ENCODE measurements around the gene STON2.

The STON2 gene

DNA sequence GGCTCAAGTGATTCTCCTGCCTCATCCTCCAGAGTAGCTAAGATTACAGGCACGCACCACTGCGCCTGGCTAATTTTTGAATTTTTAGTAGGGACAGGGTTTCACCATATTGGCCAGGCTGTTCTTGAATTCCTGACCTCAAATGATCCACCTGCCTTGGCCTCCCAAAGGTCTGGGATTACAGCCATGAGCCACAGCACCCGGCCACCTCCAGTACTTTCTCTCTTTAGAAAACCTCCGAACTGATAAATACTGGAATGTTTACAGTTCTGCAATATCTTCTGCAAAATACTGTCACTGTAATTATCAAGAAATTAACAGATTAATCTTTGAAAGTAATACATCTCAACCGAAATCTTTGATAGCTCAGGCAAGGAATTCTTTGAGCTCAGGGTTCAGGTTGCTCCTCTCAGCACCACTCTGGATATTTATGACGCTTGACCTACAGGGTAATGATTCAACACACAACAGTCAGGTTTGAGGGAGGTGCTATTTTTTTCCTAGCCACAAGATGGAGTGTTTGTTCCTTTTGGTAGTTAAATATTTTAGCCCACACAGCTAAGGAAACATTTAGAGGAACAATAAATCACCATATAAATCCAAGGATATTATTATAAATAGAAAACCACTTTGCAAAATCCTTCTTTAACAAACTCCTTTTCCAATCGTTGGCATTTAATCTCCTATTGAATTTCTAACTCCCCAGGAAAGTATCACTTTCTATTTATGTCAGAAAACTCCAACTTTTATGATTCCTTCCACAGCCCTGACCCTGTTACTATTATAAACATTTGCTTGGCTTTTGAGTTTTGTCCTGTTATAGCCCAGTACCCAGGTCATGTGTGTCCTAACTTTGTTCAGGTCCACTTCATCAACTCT lies 130.8 kb downstream of the STON2 start:
- Histone ChIP-seq H3F3A (ENCODE audit: insufficient read depth) (no peaks in the 10 kb centered on the region), H3K4me3 (ENCODE audit: insufficient read depth, low read length, poor library complexity, severe bottlenecking) (no peak overlapping the region), H4K20me1 (ENCODE audit: low read depth, low read length) (no peaks in the 10 kb centered on the region), H3K4me2 (ENCODE audit: low read depth, low read length, poor library complexity, severe bottlenecking) (no peak overlapping the region), H3K27ac (ENCODE audit: low read depth, low read length) (no peak overlapping the region), H3K27me3 (ENCODE audit: low read length) (no peaks in the 10 kb centered on the region), H2AFZ (ENCODE audit: low read depth, low read length, severe bottlenecking) (no peak overlapping the region), H3K9ac (ENCODE audit: low read length) (no peak overlapping the region), H3K9me3 (ENCODE audit: insufficient read depth, low read length) (no peaks in the 10 kb centered on the region), H3K36me3 (ENCODE audit: low read length) (no peaks in the 10 kb centered on the region), H3K9me2 (replicated peaks; ENCODE audit: insufficient read depth, low read length) (no peaks in the 10 kb centered on the region), H3K79me2 (ENCODE audit: insufficient read depth, low read length) (no peaks in the 10 kb centered on the region)
- peak; percentile 62 for TF ChIP-seq CTCF (IDR thresholded peaks at IDR 0.05; ENCODE audit: insufficient read depth, low read length, poor library complexity, severe bottlenecking)
- no peak for TF ChIP-seq EZH2phosphoT487 (conservative IDR thresholded peaks at IDR 0.05; ENCODE audit: low read length)

DNA sequence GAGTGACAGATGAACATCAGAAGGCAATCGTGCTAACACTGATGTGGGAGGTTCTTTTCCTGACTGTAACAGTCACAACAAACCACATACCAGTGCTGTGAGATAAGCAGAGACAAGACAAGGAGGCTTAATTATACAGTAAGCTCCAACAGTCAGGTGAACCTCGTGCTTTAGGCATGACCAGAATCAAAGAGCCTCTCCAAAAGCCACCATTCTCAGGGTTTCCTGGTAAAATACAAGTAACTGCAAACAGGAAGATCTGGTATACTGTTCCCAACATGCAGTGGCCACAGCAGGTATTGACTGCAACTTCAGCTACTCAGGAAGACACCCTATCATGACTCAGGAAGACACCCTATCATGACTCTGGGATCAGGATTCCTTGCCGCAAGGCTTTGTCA lies 132.1 kb downstream of the STON2 start:
- H3K9ac ChIP-seq (ENCODE audit: low read length), result no peak overlapping the region
- H3K79me2 ChIP-seq (ENCODE audit: insufficient read depth, low read length), result no peaks in the 10 kb centered on the region
- no peaks in the 10 kb centered on the region for H3K27me3 ChIP-seq (ENCODE audit: low read length)
- no peak overlapping the region for H3K27ac ChIP-seq (ENCODE audit: low read depth, low read length)
- no peaks in the 10 kb centered on the region for H3K9me2 ChIP-seq (replicated peaks; ENCODE audit: insufficient read depth, low read length)
- H3K36me3 ChIP-seq (ENCODE audit: low read length), result no peaks in the 10 kb centered on the region
- TF ChIP-seq EZH2phosphoT487 (conservative IDR thresholded peaks at IDR 0.05; ENCODE audit: low read length) (no peak), CTCF (IDR thresholded peaks at IDR 0.05; ENCODE audit: insufficient read depth, low read length, poor library complexity, severe bottlenecking) (no peak)
- no peaks in the 10 kb centered on the region for H3F3A ChIP-seq (ENCODE audit: insufficient read depth)
- H3K4me2 ChIP-seq (ENCODE audit: low read depth, low read length, poor library complexity, severe bottlenecking), result no peak overlapping the region
- no peaks in the 10 kb centered on the region for H3K9me3 ChIP-seq (ENCODE audit: insufficient read depth, low read length)
- H3K4me3 ChIP-seq (ENCODE audit: insufficient read depth, low read length, poor library complexity, severe bottlenecking), result no peak overlapping the region
- no peaks in the 10 kb centered on the region for H4K20me1 ChIP-seq (ENCODE audit: low read depth, low read length)
- H2AFZ ChIP-seq (ENCODE audit: low read depth, low read length, severe bottlenecking), result no peak overlapping the region

- Histone ChIP-seq H3K27me3 (ENCODE audit: low read length) (no peaks in the 10 kb centered on the region), H3K27ac (ENCODE audit: low read depth, low read length) (no peak overlapping the region), H4K20me1 (ENCODE audit: low read depth, low read length) (no peaks in the 10 kb centered on the region), H3F3A (ENCODE audit: insufficient read depth) (no peaks in the 10 kb centered on the region), H3K36me3 (ENCODE audit: low read length) (no peaks in the 10 kb centered on the region), H3K79me2 (ENCODE audit: insufficient read depth, low read length) (no peaks in the 10 kb centered on the region), H2AFZ (ENCODE audit: low read depth, low read length, severe bottlenecking) (no peak overlapping the region), H3K4me2 (ENCODE audit: low read depth, low read length, poor library complexity, severe bottlenecking) (no peak overlapping the region), H3K9ac (ENCODE audit: low read length) (no peak overlapping the region), H3K9me3 (ENCODE audit: insufficient read depth, low read length) (no peaks in the 10 kb centered on the region), H3K4me3 (ENCODE audit: insufficient read depth, low read length, poor library complexity, severe bottlenecking) (no peak overlapping the region), H3K9me2 (replicated peaks; ENCODE audit: insufficient read depth, low read length) (no peaks in the 10 kb centered on the region)
- no peak for TF ChIP-seq CTCF (IDR thresholded peaks at IDR 0.05; ENCODE audit: insufficient read depth, low read length, poor library complexity, severe bottlenecking)
- no peak for TF ChIP-seq EZH2phosphoT487 (conservative IDR thresholded peaks at IDR 0.05; ENCODE audit: low read length)
These were observed 134.4 kb downstream of the STON2 start for GRCh38 chr14:81265636-81266169.
